Fibroblast of skin of right quadriceps (primary cell): Measurements from ENCODE around the gene ZBTB14.

Experiments
- DNase-seq: peaks from one replicate; pipeline ENCODE4 v3.0.0-alpha.2; 2013

The ZBTB14 gene

GRCh38 chr18:5287854-5288253 lies 7.7 kb downstream of the ZBTB14 start:
- DNase-seq: no peak

- peak; percentile 4 for DNase-seq
These were observed 9.0 kb downstream of the ZBTB14 start for GRCh38 chr18:5286525-5286924.

GRCh38 chr18:5285326-5285725 lies 10.2 kb downstream of the ZBTB14 start:
- DNase-seq: no peak

- DNase-seq: no peak
These were observed 10.7 kb downstream of the ZBTB14 start for GRCh38 chr18:5284808-5285207.

GRCh38 chr18:5282770-5283169 lies 12.8 kb downstream of the ZBTB14 start:
- no peak for DNase-seq

GRCh38 chr18:5276947-5277346 lies 18.6 kb downstream of the ZBTB14 start:
- no peak for DNase-seq

- DNase-seq: no peak
These were observed 19.7 kb downstream of the ZBTB14 start for GRCh38 chr18:5275872-5276271.

- no peak for DNase-seq
These were observed 26.7 kb downstream of the ZBTB14 start for GRCh38 chr18:5268874-5269273.

- DNase-seq: no peak
These were observed 28.8 kb downstream of the ZBTB14 start for GRCh38 chr18:5266721-5267120.

- DNase-seq: no peak
These were observed 41.6 kb downstream of the ZBTB14 start for GRCh38 chr18:5253910-5254309.

GRCh38 chr18:5251117-5251516 lies 44.4 kb downstream of the ZBTB14 start:
- DNase-seq: no peak

GRCh38 chr18:5250603-5251002 lies 44.9 kb downstream of the ZBTB14 start:
- DNase-seq: no peak

GRCh38 chr18:5244941-5245340 lies 50.6 kb downstream of the ZBTB14 start:
- DNase-seq: no peak

GRCh38 chr18:5239447-5239846 lies 56.1 kb downstream of the ZBTB14 start:
- DNase-seq: no peak
